Vagina (tissue), 2 donors: ENCODE measurements around the gene DHX58.

ENCODE experiments used
- CTCF ChIP-seq, 3 experiments: fragments of 450-650 bp in 2 of 3; fragments of 200-600 bp in 1 of 3; sonication (generic) in 1 of 3; IDR thresholded peaks; one replicate each; pipeline ENCODE4 v1.5.1; 2017 to 2019; ENCODE audit warnings: antibody characterized with exemption in 3 of 3, mild to moderate bottlenecking in 2 of 3, moderate library complexity in 2 of 3
- POLR2AphosphoS5 ChIP-seq, 2 donors: sonication (generic); formaldehyde crosslinking; IDR thresholded peaks; one replicate each; pipeline ENCODE4 v1.9.0; 2017; ENCODE audit warnings: antibody characterized with exemption in 2 of 2, mild to moderate bottlenecking in 2 of 2, low read depth in 1 of 2; ENCODE audit not compliant: insufficient read depth in 1 of 2

GRCh38 chr17:42138749-42139492 lies 26.4 kb upstream of the DHX58 start:
- no peak for TF ChIP-seq POLR2AphosphoS5 (IDR thresholded peaks at IDR 0.05; ENCODE audit: insufficient read depth in 1 of 2, low read depth in 1 of 2)
- TF ChIP-seq CTCF (IDR thresholded peaks at IDR 0.05) = no peak
